Mesendoderm (in vitro differentiated cells): ENCODE data around the gene ENPP7. TPM values are rescaled to one million over a fixed set of nuclear protein-coding genes. Genes with fewer than 3 reads are reported as not detected.

ENCODE experiments used
- DNase-seq: peaks from one replicate; pipeline ENCODE4 v3.0.0; 2013
- H2AK5ac ChIP-seq: 2 replicates; pipeline ENCODE4 v1.6.1; 2013; ENCODE audit warnings: low read length, inconsistent platforms
- H2BK120ac ChIP-seq: 2 replicates; pipeline ENCODE4 v1.6.1; 2013; ENCODE audit warnings: low read depth, mild to moderate bottlenecking, low read length, moderate library complexity, mixed read lengths
- H2BK15ac ChIP-seq: replicated peaks from 2 replicates; pipeline ENCODE4 v1.6.1; 2013; ENCODE audit warnings: low read depth, mild to moderate bottlenecking, moderate library complexity
- H2BK5ac ChIP-seq: 2 replicates; pipeline ENCODE4 v1.6.1; 2013; ENCODE audit warnings: low read length, inconsistent platforms
- H3K18ac ChIP-seq: 2 replicates; pipeline ENCODE4 v1.6.1; 2013; ENCODE audit warnings: mild to moderate bottlenecking, low read length, mixed read lengths
- H3K23ac ChIP-seq: one replicate; pipeline ENCODE4 v1.6.1; 2013; ENCODE audit warnings: low read length
- H3K27ac ChIP-seq: 2 replicates; pipeline ENCODE4 v1.5.1; 2013; ENCODE audit warnings: low read depth, mild to moderate bottlenecking, inconsistent platforms, low read length, moderate library complexity
- H3K27me3 ChIP-seq: 2 replicates; pipeline ENCODE4 v1.6.1; 2013; ENCODE audit warnings: low read length, control low read depth, mild to moderate bottlenecking, inconsistent platforms; ENCODE audit not compliant: insufficient read depth, poor library complexity
- H3K36me3 ChIP-seq: 2 replicates; pipeline ENCODE4 v1.6.1; 2013; ENCODE audit warnings: low read length, inconsistent platforms; ENCODE audit not compliant: control insufficient read depth, insufficient read depth
- H3K4ac ChIP-seq: one replicate; pipeline ENCODE4 v1.6.1; 2013; ENCODE audit warnings: low read depth, mild to moderate bottlenecking, low read length, moderate library complexity
- H3K4me1 ChIP-seq: 2 replicates; pipeline ENCODE4 v1.6.1; 2013; ENCODE audit warnings: low read depth, low read length, inconsistent platforms; ENCODE audit not compliant: control insufficient read depth
- H3K4me2 ChIP-seq: 2 replicates; pipeline ENCODE4 v1.6.1; 2013; ENCODE audit warnings: low read length
- H3K4me3 ChIP-seq: 2 replicates; pipeline ENCODE4 v1.5.1; 2013; ENCODE audit warnings: mild to moderate bottlenecking, low read length
- H3K56ac ChIP-seq: one replicate; pipeline ENCODE4 v1.6.1; 2013; ENCODE audit warnings: low read length
- H3K79me1 ChIP-seq: 2 replicates; pipeline ENCODE4 v1.6.1; 2013; ENCODE audit warnings: low read length, inconsistent platforms
- H3K79me2 ChIP-seq: 2 replicates; pipeline ENCODE4 v1.6.1; 2013; ENCODE audit warnings: mild to moderate bottlenecking, low read length; ENCODE audit not compliant: control insufficient read depth, insufficient read depth
- H3K9ac ChIP-seq: 2 replicates; pipeline ENCODE4 v1.6.1; 2013; ENCODE audit warnings: low read length, inconsistent platforms
- H4K5ac ChIP-seq: one replicate; pipeline ENCODE4 v1.6.1; 2013; ENCODE audit warnings: low read length
- H4K8ac ChIP-seq: one replicate; pipeline ENCODE4 v1.6.1; 2013; ENCODE audit warnings: low read depth, mild to moderate bottlenecking, control low read depth, low read length, moderate library complexity
- WGBS: extraction: QIAGEN DNeasy Blood & Tissue Kit; methylation state at CpG from one replicate; pipeline ENCODE4 v1.1.7; 2013; ENCODE audit warnings: low lambda C conversion rate, missing lambda C conversion rate; ENCODE audit not compliant: insufficient coverage; ENCODE audit errors: extremely low coverage; 5-methylcytosine and 5-hydroxymethylcytosine counted together
- polyA plus RNA-seq, 2 experiments: library from polyadenylated mRNA; stranded (reverse); fragments of 200-250 nt; gene quantifications; one replicate each; pipeline ENCODE4 v1.2.3, GENCODE V29; 2013

The ENPP7 gene
- polyA plus RNA-seq (2013, experiment 1 of 2) = not detected
- not detected for polyA plus RNA-seq (2013, experiment 2 of 2)

GRCh38 chr17:79730769-79731483 is at the start of gene ENPP7:
ENPP7 (plus strand) TSS chr17:79730943; CDS start chr17:79731140, 197 bp downstream.
- Histone ChIP-seq H2BK5ac (no peak within 1 kb of the TSS), H3K27me3 (no peaks in the 10 kb centered on the region), H3K23ac (no peak within 1 kb of the TSS), H3K4me2 (no peak within 1 kb of the TSS), H3K56ac (no peak within 1 kb of the TSS), H4K8ac (no peak within 1 kb of the TSS), H3K27ac (no peak within 1 kb of the TSS), H3K79me1 (no peaks in the 10 kb centered on the region), H3K9ac (no peak within 1 kb of the TSS), H3K79me2 (no peaks in the 10 kb centered on the region), H4K5ac (no peak within 1 kb of the TSS), H2AK5ac (no peak within 1 kb of the TSS), H3K4me3 (no peak within 1 kb of the TSS), H2BK120ac (no peak within 1 kb of the TSS), H3K36me3 (no peaks in the 10 kb centered on the region), H2BK15ac (no peak within 1 kb of the TSS), H3K4ac (no peak within 1 kb of the TSS), H3K4me1 (no peaks in the 10 kb centered on the region), H3K18ac (no peak within 1 kb of the TSS)
- no CpG with 5 or more reads among the region's 33 CpGs for WGBS
- no peak for DNase-seq

- Histone ChIP-seq H3K4ac (no peak overlapping the region), H3K27ac (no peak overlapping the region), H3K4me2 (no peak overlapping the region), H3K79me1 (no peaks in the 10 kb centered on the region), H3K18ac (no peak overlapping the region), H3K36me3 (no peaks in the 10 kb centered on the region), H3K23ac (no peak overlapping the region), H3K27me3 (no peaks in the 10 kb centered on the region), H4K8ac (no peak overlapping the region), H3K4me3 (no peak overlapping the region), H3K56ac (no peak overlapping the region), H2BK5ac (no peak overlapping the region), H4K5ac (no peak overlapping the region), H3K79me2 (no peaks in the 10 kb centered on the region), H2AK5ac (no peak overlapping the region), H2BK15ac (no peak overlapping the region), H3K4me1 (no peaks in the 10 kb centered on the region), H3K9ac (no peak overlapping the region), H2BK120ac (no peak overlapping the region)
- WGBS = no CpG with 5 or more reads among the region's 14 CpGs
- no peak for DNase-seq
Observed at GRCh38 chr17:79681101-79681621, 49.6 kb upstream of the ENPP7 start.

- DNase-seq = no peak
Observed at GRCh38 chr17:79681628-79682261, 49.0 kb upstream of the ENPP7 start.

GRCh38 chr17:79683365-79683764 is 47.4 kb upstream of the ENPP7 start:
- no peak overlapping the region for H3K18ac ChIP-seq

More at GRCh38 chr17:79681628-79682261, 49.0 kb upstream of the ENPP7 start:
- H3K4me1 ChIP-seq = no peaks in the 10 kb centered on the region
- no peak overlapping the region for H3K18ac ChIP-seq
- no peak overlapping the region for H2BK5ac ChIP-seq
- H3K36me3 ChIP-seq = no peaks in the 10 kb centered on the region
- H2BK15ac ChIP-seq = no peak overlapping the region
- H3K56ac ChIP-seq = no peak overlapping the region
- H2BK120ac ChIP-seq = no peak overlapping the region
- no peak overlapping the region for H3K9ac ChIP-seq
- no peak overlapping the region for H3K4me2 ChIP-seq
- no peaks in the 10 kb centered on the region for H3K79me2 ChIP-seq
- H3K4me3 ChIP-seq = no peak overlapping the region
- no peak overlapping the region for H3K23ac ChIP-seq
- H4K5ac ChIP-seq = no peak overlapping the region
- no peak overlapping the region for H2AK5ac ChIP-seq
- WGBS = no CpG with 5 or more reads among the region's 9 CpGs
- no peak overlapping the region for H3K27ac ChIP-seq
- H4K8ac ChIP-seq = no peak overlapping the region
- H3K27me3 ChIP-seq = no peaks in the 10 kb centered on the region
- H3K79me1 ChIP-seq = no peaks in the 10 kb centered on the region
- H3K4ac ChIP-seq = no peak overlapping the region

GRCh38 chr17:79684132-79684985 is 46.4 kb upstream of the ENPP7 start:
- Histone ChIP-seq H3K23ac (no peak overlapping the region), H3K56ac (no peak overlapping the region), H3K79me1 (no peaks in the 10 kb centered on the region), H3K36me3 (no peaks in the 10 kb centered on the region), H3K4me1 (no peaks in the 10 kb centered on the region), H3K79me2 (no peaks in the 10 kb centered on the region), H2BK15ac (no peak overlapping the region), H3K27me3 (no peaks in the 10 kb centered on the region), H2BK120ac (no peak overlapping the region), H3K27ac (no peak overlapping the region), H2AK5ac (no peak overlapping the region), H4K8ac (no peak overlapping the region), H3K4me3 (no peak overlapping the region), H3K4ac (no peak overlapping the region), H3K18ac (no peak overlapping the region), H3K4me2 (no peak overlapping the region), H3K9ac (no peak overlapping the region), H2BK5ac (no peak overlapping the region), H4K5ac (no peak overlapping the region)
- no CpG with 5 or more reads among the region's 29 CpGs for WGBS
- no peak for DNase-seq

More at GRCh38 chr17:79683365-79683764, 47.4 kb upstream of the ENPP7 start:
- WGBS = no CpG with 5 or more reads among the region's 12 CpGs
- no peaks in the 10 kb centered on the region for H3K79me1 ChIP-seq
- H2BK15ac ChIP-seq = no peak overlapping the region
- no peaks in the 10 kb centered on the region for H3K79me2 ChIP-seq
- H3K27me3 ChIP-seq = no peaks in the 10 kb centered on the region
- H3K36me3 ChIP-seq = no peaks in the 10 kb centered on the region
- no peak for DNase-seq
- no peak overlapping the region for H3K4ac ChIP-seq
- no peak overlapping the region for H2AK5ac ChIP-seq
- no peaks in the 10 kb centered on the region for H3K4me1 ChIP-seq
- no peak overlapping the region for H3K4me3 ChIP-seq
- no peak overlapping the region for H3K4me2 ChIP-seq
- H3K23ac ChIP-seq = no peak overlapping the region
- H3K56ac ChIP-seq = no peak overlapping the region
- no peak overlapping the region for H2BK5ac ChIP-seq
- H4K8ac ChIP-seq = no peak overlapping the region
- H4K5ac ChIP-seq = no peak overlapping the region
- no peak overlapping the region for H3K27ac ChIP-seq
- no peak overlapping the region for H2BK120ac ChIP-seq
- H3K9ac ChIP-seq = no peak overlapping the region
